ENCODE results near the gene VSIG2.

VSIG2 gene

GRCh38 chr11:124745835-124746620 is 6.0 kb downstream of the VSIG2 start:
- no peaks in the 10 kb centered on the region for H3K4me1 ChIP-seq (ENCODE audit: control insufficient read depth, insufficient read depth, low read length)
- ChIA-PET POLR2A (interaction anchor here (0.9 to 1.9 kb wide), 12 partner anchors 10 to 1142 kb away, joined by 3 to 10 read pairs (median 4); partner anchors contain the start of genes HYLS1, MSANTD2 and TBRG1), CTCF (interaction anchor here (0.6 to 2.0 kb wide), 12 partner anchors 10 to 200 kb away, joined by 3 to 23 read pairs (median 4); no protein-coding TSS in a partner anchor)
- H3K27ac ChIP-seq (ENCODE audit: extremely low read depth, low read depth, low read length) = no peak overlapping the region; the same call in 1 of the 2 replicates
- peak overlapping the region; percentile 53 for H3K4me3 ChIP-seq (ENCODE audit: low read depth, low read length)
- no peak for TF ChIP-seq ZEB2 (tag by site-specific recombination; IDR thresholded peaks at IDR 0.05)
- no peak for TF ChIP-seq ZNF513 (tag by site-specific recombination; IDR thresholded peaks at IDR 0.05)
- TF ChIP-seq ZNF404 (tag by site-specific recombination; IDR thresholded peaks at IDR 0.05) = no peak
- TF ChIP-seq, protein P1, sequence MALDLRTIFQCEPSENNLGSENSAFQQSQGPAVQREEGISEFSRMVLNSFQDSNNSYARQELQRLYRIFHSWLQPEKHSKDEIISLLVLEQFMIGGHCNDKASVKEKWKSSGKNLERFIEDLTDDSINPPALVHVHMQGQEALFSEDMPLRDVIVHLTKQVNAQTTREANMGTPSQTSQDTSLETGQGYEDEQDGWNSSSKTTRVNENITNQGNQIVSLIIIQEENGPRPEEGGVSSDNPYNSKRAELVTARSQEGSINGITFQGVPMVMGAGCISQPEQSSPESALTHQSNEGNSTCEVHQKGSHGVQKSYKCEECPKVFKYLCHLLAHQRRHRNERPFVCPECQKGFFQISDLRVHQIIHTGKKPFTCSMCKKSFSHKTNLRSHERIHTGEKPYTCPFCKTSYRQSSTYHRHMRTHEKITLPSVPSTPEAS (tag by site-specific recombination; IDR thresholded peaks at IDR 0.05) = no peak
- TF ChIP-seq, protein P2, sequence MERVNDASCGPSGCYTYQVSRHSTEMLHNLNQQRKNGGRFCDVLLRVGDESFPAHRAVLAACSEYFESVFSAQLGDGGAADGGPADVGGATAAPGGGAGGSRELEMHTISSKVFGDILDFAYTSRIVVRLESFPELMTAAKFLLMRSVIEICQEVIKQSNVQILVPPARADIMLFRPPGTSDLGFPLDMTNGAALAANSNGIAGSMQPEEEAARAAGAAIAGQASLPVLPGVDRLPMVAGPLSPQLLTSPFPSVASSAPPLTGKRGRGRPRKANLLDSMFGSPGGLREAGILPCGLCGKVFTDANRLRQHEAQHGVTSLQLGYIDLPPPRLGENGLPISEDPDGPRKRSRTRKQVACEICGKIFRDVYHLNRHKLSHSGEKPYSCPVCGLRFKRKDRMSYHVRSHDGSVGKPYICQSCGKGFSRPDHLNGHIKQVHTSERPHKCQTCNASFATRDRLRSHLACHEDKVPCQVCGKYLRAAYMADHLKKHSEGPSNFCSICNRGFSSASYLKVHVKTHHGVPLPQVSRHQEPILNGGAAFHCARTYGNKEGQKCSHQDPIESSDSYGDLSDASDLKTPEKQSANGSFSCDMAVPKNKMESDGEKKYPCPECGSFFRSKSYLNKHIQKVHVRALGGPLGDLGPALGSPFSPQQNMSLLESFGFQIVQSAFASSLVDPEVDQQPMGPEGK (tag by site-specific recombination; IDR thresholded peaks at IDR 0.05) = peak; percentile 29; the same call in 1 of the 2 replicates
- TF ChIP-seq, protein P3, sequence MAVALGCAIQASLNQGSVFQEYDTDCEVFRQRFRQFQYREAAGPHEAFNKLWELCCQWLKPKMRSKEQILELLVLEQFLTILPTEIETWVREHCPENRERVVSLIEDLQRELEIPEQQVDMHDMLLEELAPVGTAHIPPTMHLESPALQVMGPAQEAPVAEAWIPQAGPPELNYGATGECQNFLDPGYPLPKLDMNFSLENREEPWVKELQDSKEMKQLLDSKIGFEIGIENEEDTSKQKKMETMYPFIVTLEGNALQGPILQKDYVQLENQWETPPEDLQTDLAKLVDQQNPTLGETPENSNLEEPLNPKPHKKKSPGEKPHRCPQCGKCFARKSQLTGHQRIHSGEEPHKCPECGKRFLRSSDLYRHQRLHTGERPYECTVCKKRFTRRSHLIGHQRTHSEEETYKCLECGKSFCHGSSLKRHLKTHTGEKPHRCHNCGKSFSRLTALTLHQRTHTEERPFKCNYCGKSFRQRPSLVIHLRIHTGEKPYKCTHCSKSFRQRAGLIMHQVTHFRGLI (tag by site-specific recombination; IDR thresholded peaks at IDR 0.05) = no peak
- TF ChIP-seq SP2 (tag by site-specific recombination; IDR thresholded peaks at IDR 0.05) = no peak
- TF ChIP-seq ZNF175 (tag by site-specific recombination; IDR thresholded peaks at IDR 0.05) = no peak
- peak; percentile 43; the same call in 1 of the 2 replicates for TF ChIP-seq ZBTB20 (tag by site-specific recombination; IDR thresholded peaks at IDR 0.05)
- TF ChIP-seq ZNF501 (tag by site-specific recombination; IDR thresholded peaks at IDR 0.05) = no peak
- no peak for TF ChIP-seq YY2 (tag by site-specific recombination; IDR thresholded peaks at IDR 0.05)
- 0 out of 2 replicates have a peak, but pooled peaks have one; percentile 19 for TF ChIP-seq GLIS2 (tag by site-specific recombination; IDR thresholded peaks at IDR 0.05)
- TF ChIP-seq MEIS1 (CRISPR knock-in tag; IDR thresholded peaks at IDR 0.05; ENCODE audit: borderline replicate concordance) = no peak
- no peak for TF ChIP-seq KLF9 (tag by site-specific recombination; IDR thresholded peaks at IDR 0.05; ENCODE audit: low read depth)
- no peak for TF ChIP-seq ZNF529 (tag by site-specific recombination; IDR thresholded peaks at IDR 0.05; ENCODE audit: insufficient replicate concordance)
- peak; percentile 33; the same call in 1 of the 2 replicates for TF ChIP-seq ZIC2 (tag by site-specific recombination; IDR thresholded peaks at IDR 0.05)
- no peak for TF ChIP-seq ZSCAN16 (tag by site-specific recombination; IDR thresholded peaks at IDR 0.05)
- H3K9me3 ChIP-seq (ENCODE audit: control insufficient read depth, insufficient read depth, low read depth, low read length) = no peaks in the 10 kb centered on the region
- no peaks in the 10 kb centered on the region for H3K36me3 ChIP-seq (ENCODE audit: control insufficient read depth in 2 of 2, insufficient read depth in 1 of 2, low read length in 2 of 2)

DNA sequence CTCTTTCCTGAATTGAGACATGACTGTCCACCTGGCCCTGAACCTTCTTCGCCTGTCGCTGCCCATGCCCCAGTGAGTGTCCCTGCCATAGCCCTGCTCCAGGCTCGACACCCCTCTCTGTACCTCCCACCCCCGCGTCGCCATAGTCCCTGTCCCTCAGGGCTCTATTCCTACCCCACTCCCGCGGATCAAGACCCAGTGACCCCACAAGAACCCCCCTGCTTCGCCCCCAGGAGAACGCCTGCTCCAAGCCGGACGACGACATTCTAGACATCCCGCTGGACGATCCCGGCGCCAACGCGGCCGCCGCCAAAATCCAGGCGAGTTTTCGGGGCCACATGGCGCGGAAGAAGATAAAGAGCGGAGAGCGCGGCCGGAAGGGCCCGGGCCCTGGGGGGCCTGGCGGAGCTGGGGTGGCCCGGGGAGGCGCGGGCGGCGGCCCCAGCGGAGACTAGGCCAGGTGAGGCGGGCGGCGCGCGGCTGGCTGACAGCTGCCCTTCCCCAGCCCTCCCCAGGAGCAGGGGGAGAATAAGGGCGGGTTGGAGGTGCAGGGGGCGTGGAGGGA is 6.7 kb downstream of the VSIG2 start:
- POLR2A ChIA-PET = interaction anchor here (1.9 kb wide), 1 partner anchor 13 kb away, joined by 9 read pairs; no protein-coding TSS in a partner anchor
- TF ChIP-seq ZNF114 (tag by site-specific recombination; IDR thresholded peaks at IDR 0.05) (no peak), ZNF248 (tag by site-specific recombination; IDR thresholded peaks at IDR 0.05) (no peak), GLIS2 (tag by site-specific recombination; IDR thresholded peaks at IDR 0.05) (no peak), ZFP69B (tag by site-specific recombination; IDR thresholded peaks at IDR 0.05) (no peak), ZNF707 (tag by site-specific recombination; IDR thresholded peaks at IDR 0.05) (no peak), ZNF621 (tag by site-specific recombination; IDR thresholded peaks at IDR 0.05) (no peak), ZFP37 (tag by site-specific recombination; IDR thresholded peaks at IDR 0.05) (no peak), ZSCAN16 (tag by site-specific recombination; IDR thresholded peaks at IDR 0.05) (no peak)
- TF ChIP-seq, protein P4, sequence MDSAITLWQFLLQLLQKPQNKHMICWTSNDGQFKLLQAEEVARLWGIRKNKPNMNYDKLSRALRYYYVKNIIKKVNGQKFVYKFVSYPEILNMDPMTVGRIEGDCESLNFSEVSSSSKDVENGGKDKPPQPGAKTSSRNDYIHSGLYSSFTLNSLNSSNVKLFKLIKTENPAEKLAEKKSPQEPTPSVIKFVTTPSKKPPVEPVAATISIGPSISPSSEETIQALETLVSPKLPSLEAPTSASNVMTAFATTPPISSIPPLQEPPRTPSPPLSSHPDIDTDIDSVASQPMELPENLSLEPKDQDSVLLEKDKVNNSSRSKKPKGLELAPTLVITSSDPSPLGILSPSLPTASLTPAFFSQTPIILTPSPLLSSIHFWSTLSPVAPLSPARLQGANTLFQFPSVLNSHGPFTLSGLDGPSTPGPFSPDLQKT (IDR thresholded peaks at IDR 0.05; ENCODE audit: borderline replicate concordance, low read depth, low read length) = no peak
- TF ChIP-seq, protein P5, sequence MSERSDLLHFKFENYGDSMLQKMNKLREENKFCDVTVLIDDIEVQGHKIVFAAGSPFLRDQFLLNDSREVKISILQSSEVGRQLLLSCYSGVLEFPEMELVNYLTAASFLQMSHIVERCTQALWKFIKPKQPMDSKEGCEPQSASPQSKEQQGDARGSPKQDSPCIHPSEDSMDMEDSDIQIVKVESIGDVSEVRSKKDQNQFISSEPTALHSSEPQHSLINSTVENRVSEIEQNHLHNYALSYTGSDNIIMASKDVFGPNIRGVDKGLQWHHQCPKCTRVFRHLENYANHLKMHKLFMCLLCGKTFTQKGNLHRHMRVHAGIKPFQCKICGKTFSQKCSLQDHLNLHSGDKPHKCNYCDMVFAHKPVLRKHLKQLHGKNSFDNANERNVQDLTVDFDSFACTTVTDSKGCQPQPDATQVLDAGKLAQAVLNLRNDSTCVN (tag by site-specific recombination; optimal IDR thresholded peaks at IDR 0.05) = no peak

More for the DNA sequence above, 6.7 kb downstream of the VSIG2 start:
- no peak overlapping the region for H3K27ac ChIP-seq (ENCODE audit: extremely low read depth, low read depth, low read length)
- H3K4me3 ChIP-seq (ENCODE audit: low read depth, low read length) = no peak overlapping the region
- H3K36me3 ChIP-seq (ENCODE audit: control insufficient read depth in 2 of 2, insufficient read depth in 1 of 2, low read length in 2 of 2) = no peaks in the 10 kb centered on the region
- H3K4me1 ChIP-seq (ENCODE audit: control insufficient read depth, insufficient read depth, low read length) = no peaks in the 10 kb centered on the region; the same call in 1 of the 2 replicates
- H3K9me3 ChIP-seq (ENCODE audit: control insufficient read depth, insufficient read depth, low read depth, low read length) = no peaks in the 10 kb centered on the region
- CTCF ChIA-PET = interaction anchor here (1.3 to 2.0 kb wide), 4 partner anchors 16 to 75 kb away, joined by 4 to 23 read pairs (median 6); no protein-coding TSS in a partner anchor
